ENCODE data around the gene CHN2.

GRCh38 chr7:29424295-29424983 is 229.9 kb downstream of the CHN2 start:
- TF ChIP-seq, protein P1, sequence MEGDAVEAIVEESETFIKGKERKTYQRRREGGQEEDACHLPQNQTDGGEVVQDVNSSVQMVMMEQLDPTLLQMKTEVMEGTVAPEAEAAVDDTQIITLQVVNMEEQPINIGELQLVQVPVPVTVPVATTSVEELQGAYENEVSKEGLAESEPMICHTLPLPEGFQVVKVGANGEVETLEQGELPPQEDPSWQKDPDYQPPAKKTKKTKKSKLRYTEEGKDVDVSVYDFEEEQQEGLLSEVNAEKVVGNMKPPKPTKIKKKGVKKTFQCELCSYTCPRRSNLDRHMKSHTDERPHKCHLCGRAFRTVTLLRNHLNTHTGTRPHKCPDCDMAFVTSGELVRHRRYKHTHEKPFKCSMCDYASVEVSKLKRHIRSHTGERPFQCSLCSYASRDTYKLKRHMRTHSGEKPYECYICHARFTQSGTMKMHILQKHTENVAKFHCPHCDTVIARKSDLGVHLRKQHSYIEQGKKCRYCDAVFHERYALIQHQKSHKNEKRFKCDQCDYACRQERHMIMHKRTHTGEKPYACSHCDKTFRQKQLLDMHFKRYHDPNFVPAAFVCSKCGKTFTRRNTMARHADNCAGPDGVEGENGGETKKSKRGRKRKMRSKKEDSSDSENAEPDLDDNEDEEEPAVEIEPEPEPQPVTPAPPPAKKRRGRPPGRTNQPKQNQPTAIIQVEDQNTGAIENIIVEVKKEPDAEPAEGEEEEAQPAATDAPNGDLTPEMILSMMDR (IDR thresholded peaks at IDR 0.05) = no peak
- TF ChIP-seq EP300 (IDR thresholded peaks at IDR 0.05) (no peak), ZNF302 (CRISPR knock-in tag; IDR thresholded peaks at IDR 0.05) (no peak), SMC3 (IDR thresholded peaks at IDR 0.05) (no peak), JUNB (IDR thresholded peaks at IDR 0.05) (no peak), USF2 (IDR thresholded peaks at IDR 0.05) (no peak)
- TF ChIP-seq, protein P2, sequence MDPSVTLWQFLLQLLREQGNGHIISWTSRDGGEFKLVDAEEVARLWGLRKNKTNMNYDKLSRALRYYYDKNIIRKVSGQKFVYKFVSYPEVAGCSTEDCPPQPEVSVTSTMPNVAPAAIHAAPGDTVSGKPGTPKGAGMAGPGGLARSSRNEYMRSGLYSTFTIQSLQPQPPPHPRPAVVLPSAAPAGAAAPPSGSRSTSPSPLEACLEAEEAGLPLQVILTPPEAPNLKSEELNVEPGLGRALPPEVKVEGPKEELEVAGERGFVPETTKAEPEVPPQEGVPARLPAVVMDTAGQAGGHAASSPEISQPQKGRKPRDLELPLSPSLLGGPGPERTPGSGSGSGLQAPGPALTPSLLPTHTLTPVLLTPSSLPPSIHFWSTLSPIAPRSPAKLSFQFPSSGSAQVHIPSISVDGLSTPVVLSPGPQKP (IDR thresholded peaks at IDR 0.05; ENCODE audit: low read depth, low read length) = no peak
- TF ChIP-seq, protein P3, sequence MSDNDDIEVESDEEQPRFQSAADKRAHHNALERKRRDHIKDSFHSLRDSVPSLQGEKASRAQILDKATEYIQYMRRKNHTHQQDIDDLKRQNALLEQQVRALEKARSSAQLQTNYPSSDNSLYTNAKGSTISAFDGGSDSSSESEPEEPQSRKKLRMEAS (IDR thresholded peaks at IDR 0.05) = no peak

Measured in A549 (cell line).